ENCODE data around the gene MYB.
"Not testable (repeated sequence)": the region's sequence is repeated elsewhere in the genome, so short reads cannot be mapped to it uniquely, and the experiment has no call there.

The MYB gene

DNA sequence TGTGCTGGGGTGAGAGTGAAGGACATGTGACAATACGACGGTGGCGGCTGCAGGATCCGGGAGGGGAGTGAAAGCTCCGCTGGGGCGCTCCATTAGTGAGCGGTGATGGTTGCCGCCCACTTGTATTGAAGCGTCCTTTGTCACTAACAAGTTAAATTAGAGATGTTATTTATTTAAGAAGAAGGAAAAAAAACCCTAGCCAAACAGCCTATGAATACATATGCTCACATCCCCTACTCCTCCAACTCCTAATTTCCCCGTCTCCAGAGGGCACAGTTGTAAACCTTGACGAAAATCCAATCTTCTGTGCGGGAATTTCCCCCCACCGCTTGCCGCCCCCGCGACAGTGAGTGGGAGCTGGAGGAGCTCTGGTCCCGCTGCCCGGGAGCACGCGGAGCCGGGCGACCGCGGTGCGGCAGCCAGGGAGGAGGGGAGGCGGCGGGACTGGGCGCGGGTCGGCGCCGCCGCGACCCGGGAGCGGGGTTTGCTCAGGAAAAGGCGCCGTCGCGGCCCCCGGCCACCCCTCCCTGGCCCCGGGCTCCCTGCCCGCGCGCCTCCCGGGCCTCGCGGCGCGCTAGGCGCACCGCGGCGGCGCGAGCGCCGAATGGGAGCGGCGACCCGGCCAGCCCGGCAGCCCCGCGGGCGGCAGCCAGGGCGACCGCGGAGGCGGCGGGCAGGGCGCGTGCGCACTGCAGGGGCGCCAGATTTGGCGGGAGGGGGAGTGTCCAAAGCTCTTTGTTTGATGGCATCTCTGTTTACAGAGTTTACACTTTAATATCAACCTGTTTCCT lies at the start of gene MYB:
TSS of gene MYB (plus strand) at position 767 of the 791 bp plus-strand sequence. CDS start 206 bp downstream, outside the sequence.
- DNase-seq (ENCODE audit: low read depth in 2 of 2), result peak; percentile 52 to 66

DNA sequence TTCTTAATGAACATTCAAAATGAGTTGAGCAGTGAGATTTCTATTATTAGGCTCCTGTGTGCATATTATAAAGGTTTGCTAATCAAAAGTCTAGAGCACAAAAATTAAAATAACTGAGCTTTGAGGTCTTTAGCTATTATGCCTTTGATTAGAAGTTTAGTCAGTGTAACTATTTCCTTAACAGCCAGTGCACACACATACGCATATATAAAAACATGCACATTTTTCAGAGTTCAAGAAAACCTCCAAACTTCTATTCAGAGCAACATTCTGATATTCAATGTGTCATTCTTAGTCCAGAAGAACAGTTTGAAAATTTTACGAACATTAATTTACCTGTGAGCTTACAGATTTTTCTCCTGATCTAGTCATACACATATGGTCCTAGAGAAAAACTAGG lies 48.3 kb upstream of the MYB start:
- no peak for DNase-seq (ENCODE audit: low read depth in 2 of 2)

DNA sequence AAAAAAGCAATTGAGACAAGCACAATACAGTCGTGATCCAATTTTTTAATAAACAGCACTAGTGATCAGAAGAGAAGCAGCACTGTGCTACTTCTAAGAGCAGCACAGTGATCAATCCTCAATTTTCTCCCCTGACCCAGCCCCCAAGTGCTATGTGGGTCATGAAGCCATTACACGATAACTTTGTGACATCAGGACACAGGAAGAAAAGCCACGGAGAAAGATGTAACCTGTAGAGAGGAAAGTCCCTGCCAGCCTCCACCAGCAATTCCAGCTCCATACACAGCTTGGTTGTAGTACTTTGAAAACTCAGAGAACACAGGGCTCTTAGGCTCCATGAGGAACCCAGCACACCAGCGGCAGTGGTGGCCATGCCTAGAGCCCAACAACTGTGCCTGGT lies 45.3 kb upstream of the MYB start:
- DNase-seq (ENCODE audit: low read depth in 2 of 2), result no peak

DNA sequence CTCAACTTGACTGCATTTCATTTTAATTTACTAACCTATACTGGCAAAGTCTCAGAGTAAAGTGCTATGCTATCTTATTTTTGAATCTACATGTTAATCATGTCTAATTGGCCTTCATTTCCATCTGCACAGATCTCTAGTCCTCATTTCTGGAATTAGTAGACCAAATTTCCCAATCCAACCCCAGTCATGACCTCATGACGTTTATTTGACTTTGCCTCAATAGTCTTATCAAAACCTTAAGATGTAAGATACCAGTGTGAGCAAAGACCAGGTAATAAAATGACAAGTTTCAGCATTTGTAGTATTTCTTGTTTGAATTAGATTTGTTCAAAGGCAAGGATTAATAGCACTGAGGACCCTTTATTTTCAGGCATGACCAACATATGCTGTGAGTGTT lies 43.3 kb upstream of the MYB start:
- DNase-seq (ENCODE audit: low read depth in 2 of 2), result no peak

DNA sequence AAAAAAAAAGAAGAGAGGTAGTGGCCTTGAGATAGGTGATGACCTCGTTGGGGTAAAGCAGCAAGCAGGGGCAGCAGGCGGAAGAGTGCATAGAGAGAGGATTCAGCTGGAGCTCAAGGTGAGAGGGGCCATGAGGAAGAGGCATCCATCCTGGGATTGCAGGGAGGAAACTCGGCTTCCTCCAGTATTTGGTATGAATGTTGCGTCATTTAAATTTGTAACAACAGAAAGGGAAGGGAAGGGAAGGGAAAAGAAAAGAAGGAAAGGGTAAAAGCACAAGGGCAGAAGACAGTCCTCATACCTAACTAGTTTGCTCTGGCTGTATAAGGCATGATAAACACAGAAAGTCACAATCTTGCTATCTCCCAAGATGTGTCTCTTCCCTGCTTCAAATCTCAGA lies 39.9 kb upstream of the MYB start:
- DNase-seq (ENCODE audit: low read depth in 2 of 2), result no peak

DNA sequence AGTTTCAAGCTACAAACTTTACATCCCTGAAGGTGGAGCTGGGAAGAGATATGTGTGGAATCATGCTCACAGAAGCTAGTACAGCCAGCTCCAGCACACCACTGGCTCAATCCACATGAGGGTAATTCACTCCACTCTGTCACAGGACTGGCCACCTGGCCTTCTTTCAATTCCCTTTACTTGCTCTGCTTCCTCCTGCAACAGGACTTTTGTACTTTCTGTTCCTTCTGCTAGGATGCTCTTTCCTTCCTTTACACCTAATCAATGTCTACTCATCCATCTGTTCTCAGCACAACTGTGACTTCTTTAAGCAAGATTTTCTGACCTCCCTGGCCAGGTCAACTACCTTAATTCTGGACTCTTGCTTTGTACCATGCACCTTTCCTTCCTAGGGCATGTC lies 39.4 kb upstream of the MYB start:
- no peak for DNase-seq (ENCODE audit: low read depth in 2 of 2)

DNA sequence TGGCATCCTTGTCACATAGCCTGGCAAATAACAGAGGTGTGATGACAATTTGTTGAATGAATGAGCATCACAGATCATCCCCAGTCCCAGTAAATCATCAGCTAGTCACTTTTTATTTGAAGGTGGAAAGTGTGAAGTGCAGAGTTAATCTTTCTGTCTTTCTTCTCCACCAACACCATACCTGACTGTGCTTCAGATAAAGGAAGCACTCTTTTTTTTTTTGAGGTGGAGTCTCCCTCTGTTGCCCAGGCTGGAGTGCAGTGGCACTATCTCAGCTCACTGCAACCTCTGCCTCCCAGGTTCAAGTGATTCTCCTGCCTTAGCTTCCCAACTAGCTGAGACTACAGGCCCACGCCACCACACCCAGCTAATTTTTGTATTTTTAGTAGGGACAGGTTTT lies 38.9 kb upstream of the MYB start:
- not testable (repeated sequence) for DNase-seq (ENCODE audit: low read depth in 2 of 2)

DNA sequence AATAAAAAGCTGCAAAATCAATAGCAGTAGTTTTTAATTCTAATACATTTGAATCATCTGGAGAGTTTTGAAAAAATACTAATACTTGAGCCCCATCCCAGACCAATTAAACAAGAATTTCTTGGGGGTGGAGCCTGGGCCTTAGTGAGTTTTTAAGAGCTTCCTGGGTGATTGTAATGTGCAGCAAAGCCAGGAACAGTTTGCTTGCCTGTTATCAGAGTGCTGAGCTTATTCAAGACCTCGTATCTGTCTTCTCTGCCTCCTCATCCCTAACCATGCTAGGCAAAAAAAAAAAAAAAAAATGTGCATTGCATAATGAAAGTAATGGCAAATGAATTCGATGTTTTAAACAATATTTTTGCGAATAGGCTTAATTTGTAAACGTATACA lies 36.4 kb upstream of the MYB start:
- no peak for DNase-seq (ENCODE audit: low read depth in 2 of 2)

DNA sequence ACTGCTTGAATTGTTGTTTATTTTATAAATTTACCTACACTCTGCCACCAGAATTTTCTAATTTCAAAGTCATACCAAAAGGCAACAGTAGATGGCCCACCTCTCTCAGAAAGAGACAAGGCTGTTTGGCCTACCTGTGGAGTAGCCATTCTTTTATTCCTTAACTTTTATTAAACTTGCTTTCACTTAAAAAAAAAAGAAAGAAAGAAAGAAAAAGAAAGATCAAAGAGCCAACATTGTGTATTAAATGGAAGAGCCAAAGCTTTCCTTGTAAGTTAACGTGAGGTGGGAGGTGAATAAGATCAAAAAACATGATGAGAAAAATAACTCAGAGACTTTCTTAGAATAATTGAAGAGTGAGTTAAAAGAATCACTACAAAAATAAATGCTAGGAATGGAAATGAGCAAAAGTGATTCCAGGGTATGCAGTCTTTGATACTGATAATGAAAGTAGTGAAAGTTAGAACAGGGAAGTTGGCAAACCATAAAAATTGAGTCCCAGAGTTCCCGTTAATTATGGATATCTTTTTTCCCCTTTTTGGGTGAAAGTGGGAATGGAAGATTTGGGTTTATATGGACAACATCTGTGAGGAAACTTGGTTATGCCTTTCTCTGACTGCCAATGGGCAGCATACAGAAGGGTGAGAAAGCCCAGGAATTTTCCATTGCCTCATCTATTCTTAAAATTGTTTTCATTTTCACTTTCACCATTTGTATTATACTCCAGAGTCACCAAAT lies 35.9 kb upstream of the MYB start:
- DNase-seq (ENCODE audit: low read depth in 2 of 2), result no peak

DNA sequence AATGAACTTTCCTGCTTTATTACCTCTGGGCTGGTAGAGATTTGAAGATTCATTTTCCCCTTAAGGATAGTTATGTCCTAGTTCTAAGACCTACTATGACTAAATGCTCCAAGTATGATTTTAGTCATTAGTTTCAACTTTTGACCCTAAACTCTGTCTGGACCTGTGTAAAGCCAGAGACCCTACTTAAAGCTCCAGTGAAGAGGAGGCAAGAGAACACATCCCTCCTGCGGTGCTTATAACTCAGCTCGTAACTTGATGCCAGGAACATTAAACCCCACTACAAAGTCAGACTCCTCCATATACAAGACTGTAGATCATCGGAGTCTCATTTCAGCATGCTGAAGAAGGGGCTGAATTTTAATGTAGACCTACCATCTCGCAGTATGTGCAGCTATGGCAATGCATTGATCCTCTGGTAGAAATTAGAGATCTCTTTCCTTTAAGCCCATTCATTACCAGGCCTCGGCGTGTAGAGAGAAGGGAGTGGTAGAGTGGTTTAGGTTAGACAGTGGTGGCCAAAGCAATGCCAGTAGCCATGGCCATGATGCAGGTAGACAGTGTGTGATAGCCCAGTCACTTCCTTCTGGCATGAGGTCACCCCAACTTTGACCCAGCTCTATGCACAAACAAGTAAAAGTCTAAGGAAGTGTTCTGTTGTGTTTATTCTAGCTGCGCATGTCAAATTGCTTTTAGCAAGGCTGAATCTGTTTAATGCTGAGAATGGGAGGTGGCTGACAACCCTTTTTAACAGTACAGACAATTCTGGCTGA lies 34.8 kb upstream of the MYB start:
- DNase-seq (ENCODE audit: low read depth in 2 of 2), result no peak

DNA sequence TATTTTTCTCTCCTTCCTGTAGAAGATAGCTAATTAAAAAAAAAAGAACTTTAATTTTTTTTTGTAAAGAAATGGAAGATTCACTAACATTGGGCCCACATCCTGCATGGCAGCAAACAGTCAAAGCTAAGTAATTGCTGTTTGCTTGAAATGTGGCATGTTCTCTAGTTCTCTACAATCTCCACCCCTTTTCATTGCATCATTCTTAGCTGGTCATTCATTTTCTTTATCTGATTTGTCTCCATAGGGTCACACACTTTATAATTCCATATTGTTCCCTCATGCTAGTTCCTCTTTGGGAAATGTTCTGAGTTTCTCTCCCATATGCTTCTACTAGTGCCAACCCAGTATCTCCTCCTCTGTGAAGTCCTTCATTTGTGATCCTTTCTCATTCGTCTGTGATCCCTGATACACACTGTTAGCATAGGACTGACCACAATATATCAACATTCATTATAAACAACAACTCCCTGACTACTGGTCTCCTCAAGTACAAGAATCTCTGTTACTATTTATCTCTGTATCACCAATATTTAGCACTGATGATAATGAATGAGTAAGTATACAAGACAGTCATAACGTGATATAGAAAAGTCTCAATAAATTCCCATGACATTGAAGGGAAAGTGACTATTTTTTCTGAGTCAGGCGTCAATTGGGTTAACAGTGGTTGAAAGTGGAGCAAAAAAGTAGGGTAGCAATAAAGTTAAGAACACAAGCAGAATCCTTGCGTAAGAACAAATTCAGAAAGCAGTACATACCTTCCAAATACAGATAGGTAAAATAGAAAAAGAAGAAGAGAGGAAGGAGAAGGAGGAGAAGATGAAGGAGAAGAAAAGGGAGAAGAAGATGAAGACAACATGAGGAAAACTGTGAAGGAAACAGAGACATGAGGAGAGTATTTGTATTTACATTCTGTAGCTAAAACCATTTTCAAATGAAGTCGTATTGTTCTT lies 33.2 kb upstream of the MYB start:
- DNase-seq (ENCODE audit: low read depth in 2 of 2), result no peak

DNA sequence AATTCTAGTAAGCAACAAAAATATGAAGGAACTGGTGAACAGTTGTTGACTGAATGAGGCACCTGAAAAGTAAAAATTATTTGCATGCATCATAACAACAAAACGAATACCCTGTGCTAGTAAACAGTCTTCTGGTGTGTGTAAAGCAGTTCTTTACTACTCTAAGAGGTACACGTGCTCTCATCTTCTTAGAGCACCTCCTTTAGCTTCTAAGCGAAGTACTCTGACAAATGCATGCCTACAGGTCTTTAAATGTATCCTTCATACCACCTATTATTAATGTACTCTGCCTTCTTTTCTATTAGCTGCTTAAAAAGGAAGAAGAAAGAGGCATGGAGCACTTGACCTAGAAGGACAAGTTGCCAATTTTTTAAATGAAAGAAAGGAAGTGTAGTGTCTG lies 32.2 kb upstream of the MYB start:
- no peak for DNase-seq (ENCODE audit: low read depth in 2 of 2)

DNA sequence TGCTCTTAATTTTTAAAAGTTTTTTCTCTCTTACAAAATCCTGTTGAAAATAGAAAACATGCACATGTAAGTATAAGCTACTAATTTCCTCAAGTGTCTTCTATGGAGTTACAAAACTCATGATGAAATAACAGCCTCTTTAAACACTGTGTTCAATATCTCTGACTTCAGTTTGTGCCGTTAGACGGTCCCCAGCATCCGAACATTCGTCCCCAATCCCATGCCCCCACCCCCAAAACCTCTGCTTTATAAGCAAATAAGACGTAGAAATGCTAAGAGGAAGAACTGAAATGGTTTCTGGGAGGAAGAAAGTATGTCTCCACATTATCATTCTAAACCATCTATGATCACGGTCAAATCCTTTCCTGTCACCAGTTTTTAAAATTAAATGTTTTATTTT lies 31.7 kb upstream of the MYB start:
- no peak for DNase-seq (ENCODE audit: low read depth in 2 of 2)

DNA sequence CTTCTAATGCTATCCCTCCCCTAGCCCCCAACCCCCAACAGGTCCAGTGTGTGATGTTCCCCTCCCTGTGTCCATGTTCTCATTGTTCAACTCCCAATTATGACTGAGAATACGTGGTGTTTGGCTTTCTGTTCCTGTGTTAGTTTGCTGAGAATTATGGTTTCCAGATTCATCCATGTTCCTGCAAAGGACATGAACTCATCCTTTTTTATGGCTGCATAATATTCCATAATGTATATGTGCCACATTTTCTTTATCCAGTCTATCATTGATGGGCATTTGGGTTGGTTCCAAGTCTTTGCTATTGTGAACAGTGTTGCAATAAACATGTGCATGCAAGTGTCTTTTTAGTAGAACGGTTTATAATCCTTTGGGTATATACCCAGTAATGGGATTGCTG lies 30.6 kb upstream of the MYB start:
- DNase-seq (ENCODE audit: low read depth in 2 of 2), result not testable (repeated sequence)

DNA sequence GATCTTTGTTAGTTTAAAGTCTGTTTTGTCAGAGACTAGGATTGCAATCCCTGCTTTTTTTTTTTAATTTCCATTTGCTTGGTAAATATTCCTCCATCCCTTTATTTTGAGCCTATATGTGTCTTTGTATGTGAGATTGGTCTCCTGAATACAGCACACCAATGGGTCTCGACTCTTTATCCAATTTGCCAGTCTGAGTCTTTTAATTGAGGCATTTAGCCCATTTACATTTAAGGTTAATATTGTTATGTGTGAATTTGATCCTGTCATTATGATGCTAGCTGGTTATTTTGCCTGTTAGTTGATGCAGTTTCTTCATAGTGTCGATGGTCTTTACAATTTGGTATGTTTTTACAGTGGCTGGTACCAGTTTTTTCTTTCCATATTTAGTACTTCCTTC lies 27.0 kb upstream of the MYB start:
- DNase-seq (ENCODE audit: low read depth in 2 of 2), result not testable (repeated sequence)

DNA sequence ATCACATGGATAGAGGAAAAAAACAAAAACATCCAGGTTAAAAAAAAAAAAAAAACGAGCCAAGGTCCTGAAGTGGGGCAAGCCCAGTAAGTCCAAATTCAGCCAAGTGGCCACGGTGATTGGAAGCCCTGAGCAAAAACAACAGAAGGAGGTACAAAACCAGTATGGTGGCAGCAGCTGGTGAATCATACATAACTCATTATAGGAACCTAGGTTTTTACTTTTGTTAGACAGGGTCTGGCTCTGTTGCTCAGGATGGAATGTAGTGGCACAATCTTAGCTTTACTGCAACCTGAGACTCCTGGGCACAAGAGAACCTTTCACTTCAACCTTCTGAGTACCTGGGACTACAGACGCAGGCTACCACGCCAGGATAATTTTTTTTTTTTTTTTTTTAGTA lies 22.7 kb upstream of the MYB start:
- no peak for DNase-seq (ENCODE audit: low read depth in 2 of 2)

DNA sequence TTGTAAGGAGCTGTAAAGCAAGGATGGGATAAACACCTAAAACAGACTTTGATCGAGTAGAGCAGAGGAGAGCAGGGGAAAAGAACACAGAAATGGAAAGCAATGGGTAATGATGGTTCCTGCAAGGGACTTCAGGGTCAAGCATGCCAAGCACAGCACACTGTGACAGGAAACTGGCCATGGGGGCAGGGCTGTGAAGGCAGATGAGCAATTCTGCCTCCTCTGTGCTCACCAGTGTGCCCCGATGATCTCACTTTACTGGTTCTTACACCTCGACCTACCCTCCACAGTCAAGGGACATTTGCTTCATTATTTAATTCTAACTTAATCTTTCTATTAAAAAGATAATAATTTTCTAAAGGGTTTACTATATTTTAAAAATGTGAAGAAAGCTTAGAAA lies 21.6 kb upstream of the MYB start:
- no peak for DNase-seq (ENCODE audit: low read depth in 2 of 2)

DNA sequence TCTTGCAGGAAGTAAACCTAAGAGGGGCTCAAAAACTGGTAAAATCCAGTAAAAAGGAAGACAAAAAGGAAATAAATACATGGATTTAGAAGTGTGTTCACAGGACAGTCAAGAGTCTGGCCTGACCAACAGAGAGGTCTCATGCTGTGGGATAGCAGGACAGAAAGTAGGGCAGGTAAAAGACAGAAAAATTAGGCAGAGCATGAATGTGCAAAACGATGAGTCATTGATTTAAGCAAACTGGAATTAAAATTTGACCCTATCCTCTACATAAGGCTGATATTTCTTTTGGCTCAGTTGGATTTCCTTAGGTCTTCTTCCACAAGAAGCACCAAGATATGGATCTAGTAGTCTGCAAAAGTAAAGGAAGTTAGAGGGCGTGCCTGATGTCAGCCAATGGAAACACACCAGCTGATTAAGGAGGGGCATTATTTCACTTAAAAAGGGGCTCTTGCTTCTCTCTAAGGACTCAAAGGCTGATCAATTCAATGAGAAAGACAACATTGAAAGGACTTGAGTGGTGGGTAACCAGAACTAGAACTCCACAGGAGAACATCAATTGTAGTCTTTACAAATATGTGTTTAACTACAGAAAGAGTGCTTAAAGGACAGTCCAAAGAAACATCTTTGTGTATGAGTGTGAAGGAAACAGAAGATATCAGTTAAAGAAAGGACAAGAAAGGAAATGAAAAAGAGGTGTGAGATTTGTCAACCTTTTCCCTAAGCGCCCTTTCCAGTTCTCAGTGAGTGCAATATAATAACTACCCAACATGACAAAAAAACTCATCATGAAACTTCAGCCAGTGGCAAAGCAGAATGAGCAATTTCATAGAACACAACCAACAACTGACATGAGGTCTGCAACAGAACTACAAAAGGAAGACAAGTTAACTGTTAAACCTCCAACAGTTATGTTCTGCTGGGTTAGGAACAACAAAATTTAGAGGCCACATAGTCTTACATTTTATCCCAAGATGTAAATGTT lies 19.4 kb upstream of the MYB start:
- no peak for DNase-seq (ENCODE audit: low read depth in 2 of 2)

DNA sequence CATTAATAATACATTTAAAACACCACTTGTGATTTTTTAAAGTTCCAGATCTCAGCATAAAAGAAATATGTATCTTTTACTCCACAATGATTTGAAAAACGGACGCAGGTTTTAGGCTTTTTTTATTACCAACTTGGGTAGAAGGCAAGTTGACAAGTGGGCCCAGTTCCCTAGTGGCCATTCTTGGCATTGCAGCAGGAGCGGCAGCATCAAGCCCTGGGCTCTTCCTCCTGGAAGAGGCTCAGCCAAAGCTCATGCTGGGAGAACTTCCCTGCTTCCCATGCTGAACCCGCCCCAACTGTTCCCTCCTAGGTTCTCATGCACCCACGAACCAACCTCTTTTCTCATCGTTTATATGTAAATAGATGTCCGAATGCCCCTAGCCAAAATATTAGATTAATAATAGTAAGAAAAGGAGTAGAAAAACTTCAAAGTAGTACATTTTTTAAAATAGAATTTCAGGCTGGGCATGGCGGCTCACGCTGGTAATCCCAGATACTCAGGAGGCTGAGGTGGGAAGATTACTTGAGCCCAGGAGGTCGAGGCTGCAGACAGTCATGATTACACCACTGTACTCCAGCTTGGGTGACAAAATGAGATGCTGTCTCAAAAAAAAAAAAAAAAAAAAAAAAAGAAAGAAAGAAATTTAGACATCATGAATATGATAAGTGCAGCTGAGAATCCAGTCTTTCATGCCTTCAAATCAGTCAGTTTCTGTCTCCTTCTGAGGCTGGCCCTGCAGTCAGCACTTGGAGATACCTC lies 18.2 kb upstream of the MYB start:
- no peak for DNase-seq (ENCODE audit: low read depth in 2 of 2)

DNA sequence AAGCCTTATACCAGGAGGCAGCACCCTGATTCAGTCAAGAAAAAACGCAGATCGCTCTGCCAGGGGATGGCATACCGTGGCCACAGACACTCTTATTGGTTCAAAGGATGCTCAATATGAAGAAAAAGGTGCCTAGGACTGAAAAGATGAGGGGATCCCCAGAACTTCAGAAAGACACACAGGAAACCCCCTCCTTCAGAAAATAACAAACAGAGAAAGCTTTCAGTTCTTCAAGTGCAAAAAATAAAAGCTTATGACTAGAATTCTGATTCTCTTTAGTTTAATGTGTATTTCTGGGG lies 17.7 kb upstream of the MYB start:
- DNase-seq (ENCODE audit: low read depth in 2 of 2), result peak; percentile 34 to 45
